GM18502 (cell line): Measurements from ENCODE around the gene RPS24.
"Not testable (repeated sequence)": the region's sequence is repeated elsewhere in the genome, so short reads cannot be mapped to it uniquely, and the experiment has no call there.

Source experiments
- ATAC-seq: cut with Tn5 transposase; IDR thresholded peaks from one replicate; pipeline ENCODE4 v1.9.1; 2021; ENCODE audit warnings: mild to moderate bottlenecking; ENCODE audit not compliant: unreplicated experiment, poor library complexity

The RPS24 gene

DNA sequence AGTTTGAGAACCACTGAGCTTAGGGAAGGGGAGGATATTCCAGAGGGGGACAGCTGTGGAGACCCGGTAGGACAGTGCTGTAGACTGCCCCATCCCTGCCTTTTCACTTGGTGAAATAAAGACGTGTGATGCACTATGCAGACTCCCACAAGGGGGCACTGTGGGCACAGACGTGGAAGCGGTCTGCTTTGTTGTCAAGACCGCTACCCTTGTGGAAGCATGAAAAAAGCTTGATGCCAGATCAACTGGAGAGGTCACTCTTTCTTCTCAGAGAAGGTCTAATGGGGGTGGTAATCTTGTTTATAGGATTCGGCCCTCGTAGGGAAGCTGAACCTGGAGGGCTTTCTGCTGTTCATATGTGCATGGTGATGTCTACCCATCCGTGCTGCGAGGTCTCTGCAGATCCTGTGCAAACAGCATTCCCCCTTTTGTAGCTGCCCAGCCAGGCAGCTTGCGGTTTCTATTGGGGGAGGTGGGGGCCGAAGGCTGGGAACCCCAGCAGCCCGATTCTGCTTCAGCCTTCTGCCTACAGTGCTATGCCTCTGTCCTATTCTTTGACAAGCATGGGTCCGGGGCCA lies 13.7 kb downstream of the RPS24 start:
- peak; percentile 60 for ATAC-seq

DNA sequence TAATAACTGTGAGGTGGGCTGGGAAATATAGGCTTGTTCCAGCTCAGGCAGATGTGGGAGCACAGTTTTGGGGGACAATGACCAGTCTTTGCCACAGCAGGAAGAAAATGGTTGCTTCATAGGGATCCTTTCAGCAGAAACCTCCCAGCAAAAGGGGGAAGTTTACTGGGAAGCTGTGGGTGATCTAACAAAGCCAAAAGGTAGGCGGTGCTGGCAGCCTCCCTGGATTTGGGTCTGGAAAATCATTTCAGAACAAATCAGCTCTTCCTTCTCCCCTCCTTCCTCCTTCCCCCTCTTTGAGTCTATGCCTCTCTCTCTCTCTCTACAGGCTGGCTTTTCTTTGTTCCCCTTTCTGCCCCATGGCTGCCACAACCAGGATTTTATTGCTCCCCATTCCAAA lies 16.2 kb downstream of the RPS24 start:
- no peak for ATAC-seq

DNA sequence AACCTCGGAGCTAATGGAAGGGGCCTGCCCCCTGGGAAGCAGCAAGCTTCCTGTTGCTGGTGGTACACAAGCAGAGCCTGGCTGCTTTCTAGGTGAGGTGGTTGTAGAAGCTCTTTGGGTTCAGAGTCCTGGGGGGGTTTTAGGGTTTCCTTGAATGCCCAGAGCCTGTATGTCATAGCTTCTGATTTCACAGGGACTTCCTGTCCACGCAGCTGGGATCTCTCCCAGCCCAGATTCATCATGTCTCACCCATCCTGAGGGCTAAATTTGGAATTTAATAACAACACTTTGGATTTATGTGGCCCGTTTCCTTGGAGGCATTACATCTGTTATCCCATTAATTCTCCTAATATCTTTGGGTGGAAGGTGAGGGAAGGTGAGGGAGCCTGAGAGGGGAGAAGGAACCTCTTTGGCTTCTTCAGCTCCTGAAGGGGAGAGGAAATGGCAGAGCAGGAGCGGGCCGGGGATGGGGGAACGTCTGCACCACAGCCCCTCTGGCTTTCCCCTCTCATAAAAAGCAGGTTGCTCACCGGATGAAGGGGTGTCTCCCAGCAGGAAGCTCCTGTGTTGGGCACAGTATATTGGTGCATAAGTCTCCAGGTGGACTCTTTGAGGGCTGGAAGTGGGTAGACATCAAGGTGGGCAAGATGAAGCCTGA lies 19.7 kb downstream of the RPS24 start:
- ATAC-seq = no peak

DNA sequence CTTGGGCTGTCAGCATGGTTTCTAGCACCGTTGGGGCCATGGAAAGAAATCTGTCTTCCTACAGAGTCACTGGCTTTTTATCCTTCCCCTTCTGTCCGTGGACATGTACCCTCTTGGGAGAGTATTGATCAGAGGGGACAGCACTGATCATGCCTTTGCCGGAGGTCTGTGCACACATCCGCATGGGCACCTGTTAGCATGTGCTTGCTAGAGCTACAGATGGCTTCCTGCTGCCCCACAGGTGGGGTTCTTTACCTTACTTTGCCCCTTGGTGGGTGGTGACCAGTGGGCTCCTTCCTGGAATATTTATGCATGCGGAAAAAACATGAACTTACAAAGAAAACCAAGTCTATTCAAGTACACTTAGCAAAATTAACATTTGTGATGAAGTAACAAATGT lies 24.9 kb downstream of the RPS24 start:
- no peak for ATAC-seq

DNA sequence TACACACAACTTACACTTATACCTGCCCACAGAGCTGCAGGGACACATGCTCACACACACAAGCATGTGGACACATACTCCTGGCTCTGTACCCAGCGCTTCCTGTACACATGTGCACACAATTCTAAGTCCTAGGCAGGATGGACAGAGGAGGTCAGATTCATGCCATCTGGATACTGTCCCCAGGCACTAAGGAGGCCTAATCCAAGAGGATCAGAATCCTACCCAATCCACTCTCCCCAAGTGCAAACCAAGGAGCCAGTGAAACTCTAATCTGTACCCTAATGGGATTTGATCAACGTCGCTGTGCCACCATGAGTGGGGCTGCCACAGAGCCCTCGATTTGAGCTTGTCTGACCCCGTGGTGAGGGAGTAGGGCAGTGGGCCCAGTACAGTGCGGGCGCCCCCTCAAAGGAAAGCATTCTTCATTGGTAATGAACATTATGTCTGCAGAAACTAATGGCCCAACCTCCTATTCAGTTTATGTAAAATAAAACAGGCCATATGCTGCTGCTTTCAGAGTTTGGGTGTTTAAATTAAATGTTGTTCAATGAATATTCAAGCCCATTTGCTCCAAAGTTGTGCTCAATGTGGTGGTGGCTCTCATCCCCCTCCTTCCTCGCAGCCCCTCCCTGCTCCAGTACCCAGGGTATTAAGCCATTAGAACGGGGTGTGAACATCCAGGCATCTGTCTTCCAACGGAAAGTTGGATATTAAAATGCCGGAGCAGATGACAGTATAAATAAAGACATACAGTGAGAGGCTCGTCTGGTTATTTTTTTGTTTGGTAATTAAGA lies 26.4 kb downstream of the RPS24 start:
- no peak for ATAC-seq

DNA sequence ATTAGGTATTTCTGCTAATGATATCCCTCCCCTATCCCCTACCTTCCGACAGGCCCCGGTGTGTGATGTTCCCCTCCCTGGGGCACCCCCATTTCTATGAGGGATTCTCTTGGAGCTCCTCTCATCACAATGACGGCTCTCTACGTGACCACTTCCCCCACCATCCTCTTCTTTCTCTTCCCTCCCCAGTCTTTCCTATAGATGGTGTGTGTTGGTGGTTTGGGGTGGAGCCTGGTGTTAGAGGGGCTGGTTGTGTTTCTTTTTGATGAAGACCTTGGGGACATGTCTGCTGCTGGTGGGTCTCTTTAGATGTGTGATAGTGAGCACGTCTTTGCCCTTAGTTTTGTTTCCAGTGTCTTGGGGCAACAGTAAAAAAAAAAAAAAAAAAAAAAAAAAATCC lies 28.6 kb downstream of the RPS24 start:
- no peak for ATAC-seq

DNA sequence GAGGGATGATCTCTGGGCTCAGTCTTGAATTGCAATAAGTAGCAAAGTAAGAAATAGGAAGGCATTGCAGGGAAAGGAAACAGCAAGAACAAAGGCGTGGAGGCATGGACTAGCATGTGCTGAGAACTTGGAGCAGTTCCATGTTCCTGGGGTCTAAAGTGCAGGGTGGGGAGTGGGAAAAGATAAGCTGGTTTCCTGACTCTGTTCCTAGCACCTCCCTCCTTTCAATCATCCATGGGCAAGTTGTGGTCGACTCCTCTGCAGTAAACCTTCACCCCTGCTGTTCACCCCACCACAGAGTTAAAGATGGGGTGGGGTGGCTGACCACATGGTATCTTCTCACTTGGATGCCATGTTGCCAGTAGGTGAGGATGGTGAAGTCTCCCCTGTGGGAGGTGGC lies 29.6 kb downstream of the RPS24 start:
- no peak for ATAC-seq

DNA sequence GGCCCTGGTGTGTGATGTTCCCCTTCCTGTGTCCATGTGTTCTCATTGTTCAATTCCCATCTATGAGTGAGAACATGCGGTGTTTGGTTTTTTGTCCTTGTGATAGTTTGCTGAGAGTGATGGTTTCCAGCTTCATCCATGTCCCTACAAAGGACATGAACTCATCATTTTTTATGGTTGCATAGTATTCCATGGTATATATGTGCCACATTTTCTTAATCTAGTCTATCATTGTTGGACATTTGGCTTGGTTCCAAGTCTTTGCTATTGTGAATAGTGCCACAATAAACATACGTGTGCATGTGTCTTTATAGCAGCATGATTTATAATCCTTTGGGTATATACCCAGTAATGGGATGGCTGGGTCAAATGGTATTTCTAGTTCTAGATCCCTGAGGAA lies 31.3 kb downstream of the RPS24 start:
- not testable (repeated sequence) for ATAC-seq

DNA sequence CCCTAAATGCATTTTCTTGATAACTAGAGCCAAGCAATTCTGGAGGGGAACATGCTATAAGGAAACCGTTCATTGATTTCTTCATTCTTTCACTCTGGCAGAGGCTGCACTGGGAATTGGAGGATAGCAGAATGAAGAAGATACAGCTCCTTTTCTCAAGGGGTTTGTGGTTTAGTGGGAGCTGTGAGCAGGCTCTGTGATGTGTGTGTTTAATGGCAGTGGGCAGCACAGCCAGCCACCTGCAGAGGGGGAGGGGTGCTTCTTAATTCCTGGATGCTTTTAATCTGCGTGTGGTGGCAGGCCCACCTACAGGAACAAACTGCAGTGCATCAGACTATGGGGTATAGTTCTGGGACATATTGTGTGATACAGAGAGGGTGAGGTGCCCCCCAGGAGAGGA lies 31.9 kb downstream of the RPS24 start:
- ATAC-seq = no peak

DNA sequence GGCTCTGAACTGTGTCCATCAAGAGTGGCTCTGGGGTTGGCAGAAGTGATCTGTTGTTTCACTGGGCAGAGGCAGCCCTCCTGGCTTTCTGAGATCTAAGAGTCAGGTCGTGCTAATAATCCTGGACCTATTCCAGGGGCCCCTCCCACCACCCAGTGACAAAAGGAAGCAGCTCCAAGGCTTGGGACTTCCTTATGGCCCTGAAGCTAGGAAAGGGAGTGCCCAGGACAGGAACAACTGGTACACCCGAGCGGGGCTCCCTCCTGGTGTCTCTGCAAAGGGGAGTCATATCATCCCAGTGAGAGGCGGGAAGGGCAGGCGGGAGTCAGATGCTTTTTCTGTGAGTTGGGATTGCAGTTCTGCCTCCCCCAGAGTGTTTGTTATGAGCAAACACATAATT lies 32.3 kb downstream of the RPS24 start:
- no peak for ATAC-seq

DNA sequence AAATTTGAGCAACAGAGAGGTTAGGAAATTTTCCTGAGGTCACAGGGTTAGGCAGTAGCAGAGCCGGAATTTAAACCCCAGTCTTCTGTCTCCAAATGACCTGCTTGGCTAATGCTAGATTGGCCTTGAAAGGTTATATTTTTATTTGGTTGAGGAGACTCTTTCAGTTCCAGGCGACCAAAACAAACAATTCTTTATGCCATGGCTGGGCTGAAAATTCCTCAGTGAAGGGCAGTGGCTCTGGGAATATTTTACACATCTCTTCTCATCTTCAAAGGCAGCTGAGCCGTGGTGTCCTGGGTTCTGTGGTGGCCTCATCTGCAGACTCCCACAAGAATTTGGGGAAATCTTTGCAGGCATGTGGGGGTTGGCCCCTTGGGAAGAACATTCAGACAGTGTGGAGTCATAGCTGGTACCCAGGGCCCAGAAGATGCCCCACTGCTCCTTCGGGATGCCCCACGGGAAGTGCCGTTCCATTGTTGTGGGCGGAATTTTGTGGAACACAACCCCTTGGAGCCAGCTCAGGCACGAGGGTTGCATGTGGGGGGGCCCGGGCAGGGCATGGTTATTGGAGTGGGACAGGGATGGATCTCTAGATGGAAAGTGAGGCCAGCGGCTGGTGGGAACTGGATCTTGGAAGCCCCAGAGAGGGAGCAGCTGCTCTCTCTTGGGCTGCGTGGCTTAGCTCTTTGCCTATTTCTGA lies 33.2 kb downstream of the RPS24 start:
- ATAC-seq = no peak

DNA sequence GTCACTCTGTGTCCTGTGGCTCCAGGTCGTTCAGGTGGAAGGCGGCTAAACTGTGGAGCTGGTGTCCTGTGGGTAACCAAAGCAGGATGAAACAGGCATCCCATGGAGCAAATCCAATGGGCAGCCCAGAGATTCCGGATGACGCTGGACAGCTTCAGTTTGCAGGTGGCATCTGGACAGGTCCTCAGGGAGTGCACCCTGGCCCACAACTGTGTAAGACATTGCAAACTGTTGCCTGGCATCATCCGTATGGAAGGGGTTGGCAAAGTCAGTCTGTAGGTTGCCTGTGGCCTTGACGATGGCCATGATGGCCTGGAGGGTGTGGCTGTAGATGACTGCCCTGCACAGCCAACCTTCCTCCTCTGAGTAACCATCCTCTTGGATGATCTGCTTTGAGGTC lies 35.5 kb downstream of the RPS24 start:
- no peak for ATAC-seq

DNA sequence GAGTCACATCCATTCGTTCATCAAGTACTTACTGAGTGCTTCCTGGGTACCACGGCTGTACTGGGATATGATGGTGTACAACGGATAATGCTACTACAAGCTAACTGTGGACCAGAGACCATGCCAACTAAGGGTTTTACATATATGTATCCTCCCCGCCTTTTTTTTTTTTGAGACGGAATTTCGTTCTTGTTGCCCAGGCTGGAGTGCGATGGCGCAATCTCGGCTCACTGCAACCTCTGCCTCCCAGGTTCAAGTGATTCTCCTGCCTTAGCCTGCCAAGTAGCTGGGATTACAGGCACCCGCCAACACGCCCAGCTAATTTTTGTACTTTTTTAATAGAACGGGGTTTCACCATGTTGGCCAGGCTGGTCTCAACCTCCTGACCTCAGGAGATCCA lies 36.4 kb downstream of the RPS24 start:
- not testable (repeated sequence) for ATAC-seq

DNA sequence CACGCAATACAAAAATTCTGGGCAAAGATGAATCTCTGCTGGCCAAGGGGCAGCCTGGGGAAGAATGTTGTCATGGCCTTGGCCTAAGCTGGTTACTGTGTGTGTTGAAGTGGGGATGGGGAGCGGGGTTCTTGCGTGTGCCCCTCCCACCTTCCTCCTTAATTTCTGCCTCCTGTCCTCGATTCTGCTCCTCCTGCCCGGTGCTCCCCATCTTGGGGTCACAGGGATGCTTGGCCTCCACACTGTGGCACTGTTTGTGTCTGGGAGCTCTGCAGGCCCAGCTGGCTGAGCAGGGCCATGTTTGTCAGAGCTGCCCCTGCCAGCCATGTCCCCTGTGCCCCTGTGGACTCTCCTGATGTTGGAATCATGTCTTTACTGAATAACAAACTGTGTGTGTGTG lies 37.1 kb downstream of the RPS24 start:
- no peak for ATAC-seq

DNA sequence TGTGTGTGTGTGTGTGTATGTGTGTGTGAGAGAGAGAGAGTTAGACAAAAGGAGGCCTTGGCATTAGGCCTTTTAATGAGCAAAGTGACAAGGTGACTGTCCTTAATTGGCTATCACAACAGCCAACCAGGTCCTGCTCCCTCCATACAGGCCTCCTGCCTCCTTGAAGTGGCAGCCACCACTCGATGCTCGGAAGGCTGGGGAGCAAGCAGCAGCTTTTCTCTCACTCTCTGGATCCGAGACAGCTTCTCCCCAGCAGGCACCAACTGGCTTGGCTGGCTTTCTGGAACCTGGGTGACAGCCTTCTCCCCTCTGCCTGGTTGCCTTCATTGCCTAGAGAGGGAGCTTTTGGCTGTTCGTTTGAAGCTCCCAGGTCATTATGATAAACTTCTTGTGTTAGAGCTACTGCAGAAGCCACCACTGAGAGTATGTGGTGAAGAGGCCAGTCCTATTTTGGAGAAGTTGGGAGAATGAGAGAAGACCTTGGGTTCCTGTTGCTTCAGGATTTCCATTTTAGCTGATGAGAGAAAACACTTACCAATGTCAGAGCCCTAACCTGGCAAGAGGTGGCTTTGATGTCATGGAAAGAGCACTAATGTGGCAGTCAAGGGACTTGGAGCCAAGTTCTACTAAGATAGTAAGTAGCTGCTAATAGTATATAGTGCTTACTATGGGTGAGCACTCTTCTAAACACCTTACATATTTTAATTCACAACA lies 37.6 kb downstream of the RPS24 start:
- no peak for ATAC-seq

DNA sequence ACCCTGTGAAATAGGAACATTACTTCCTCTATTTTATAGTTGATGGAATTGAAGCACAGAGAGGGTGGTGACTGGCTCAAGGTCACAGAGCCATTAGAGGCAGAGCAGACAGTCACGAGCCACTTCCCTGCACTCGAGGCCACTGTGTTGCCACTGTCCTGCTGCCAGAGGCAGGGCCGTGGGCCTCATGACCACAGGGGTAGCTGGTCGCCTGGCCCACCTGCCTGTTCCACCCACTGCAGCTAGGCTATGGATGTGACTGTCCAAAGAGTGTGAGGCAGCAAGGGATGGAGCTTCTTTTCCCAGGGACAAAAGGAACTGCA lies 38.2 kb downstream of the RPS24 start:
- no peak for ATAC-seq

DNA sequence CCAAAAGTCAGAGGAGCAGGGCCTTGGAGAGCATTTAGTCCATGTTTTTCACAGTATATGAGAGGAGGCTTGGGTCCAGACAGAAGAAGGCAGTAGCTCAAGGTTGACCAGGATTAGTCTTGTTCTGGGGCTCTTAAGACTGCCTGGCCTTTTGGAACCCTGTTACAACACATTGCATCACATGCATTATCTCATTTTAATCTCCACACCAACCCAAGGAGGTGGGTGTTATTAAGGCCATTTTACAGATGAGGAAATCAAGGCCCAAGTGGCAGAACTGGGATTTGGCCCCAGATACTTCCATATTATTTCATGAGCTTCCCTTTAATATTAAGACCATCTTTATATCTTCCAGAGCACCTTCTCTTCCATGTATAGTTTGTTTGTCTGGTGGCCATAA lies 38.8 kb downstream of the RPS24 start:
- ATAC-seq = no peak

DNA sequence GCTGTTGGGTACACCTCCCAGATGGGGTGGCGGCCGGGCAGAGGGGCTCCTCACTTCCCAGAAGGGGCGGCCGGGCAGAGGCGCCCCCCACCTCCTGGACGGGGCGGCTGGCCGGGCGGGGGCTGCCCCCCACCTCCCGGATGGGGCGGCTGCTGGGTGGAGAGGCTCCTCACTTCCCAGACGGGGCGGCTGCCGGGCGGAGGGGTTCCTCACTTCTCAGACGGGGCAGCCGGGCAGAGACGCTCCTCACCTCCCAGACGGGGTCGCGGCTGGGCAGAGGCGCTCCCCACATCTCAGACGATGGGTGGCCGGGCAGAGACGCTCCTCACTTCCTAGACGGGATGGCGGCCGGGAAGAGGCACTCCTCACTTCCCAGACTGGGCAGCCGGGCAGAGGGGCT lies 42.1 kb downstream of the RPS24 start:
- not testable (repeated sequence) for ATAC-seq

DNA sequence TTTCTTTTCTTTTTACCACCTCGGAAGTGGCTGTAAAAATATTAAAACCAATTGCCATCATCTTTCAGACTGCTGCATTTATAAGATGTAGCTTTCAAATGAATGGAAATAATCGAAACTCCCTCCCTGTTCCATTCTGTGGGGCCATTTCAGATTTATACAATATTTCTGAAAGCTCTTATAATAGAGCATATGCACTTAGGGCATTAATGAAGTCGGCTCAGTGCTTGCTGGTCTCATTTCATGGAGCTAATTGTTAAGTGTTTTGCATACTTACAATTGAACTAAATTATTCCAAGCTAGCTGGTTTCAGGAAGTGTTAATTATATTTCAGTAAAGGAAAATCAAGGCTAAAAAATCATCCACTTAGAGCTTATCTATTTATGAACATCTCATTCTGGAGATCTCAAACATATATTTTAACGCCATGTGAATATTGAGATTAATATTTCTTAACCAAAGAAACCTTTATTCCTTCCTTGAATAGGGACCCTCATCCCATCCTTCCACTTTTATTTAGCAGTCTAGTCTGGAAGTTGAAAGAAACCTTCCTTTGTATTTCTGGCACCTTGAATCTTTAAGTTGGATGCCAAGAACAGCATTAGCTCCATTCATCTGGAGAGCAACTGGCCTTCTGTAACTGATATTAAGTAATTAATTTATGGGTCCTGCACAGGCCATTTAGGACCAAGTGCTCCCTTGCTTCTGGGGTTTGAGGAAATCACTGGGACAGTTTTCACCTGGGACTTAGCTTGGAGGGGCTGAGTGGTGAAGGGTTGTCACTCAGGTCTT lies 45.1 kb downstream of the RPS24 start:
- no peak for ATAC-seq

DNA sequence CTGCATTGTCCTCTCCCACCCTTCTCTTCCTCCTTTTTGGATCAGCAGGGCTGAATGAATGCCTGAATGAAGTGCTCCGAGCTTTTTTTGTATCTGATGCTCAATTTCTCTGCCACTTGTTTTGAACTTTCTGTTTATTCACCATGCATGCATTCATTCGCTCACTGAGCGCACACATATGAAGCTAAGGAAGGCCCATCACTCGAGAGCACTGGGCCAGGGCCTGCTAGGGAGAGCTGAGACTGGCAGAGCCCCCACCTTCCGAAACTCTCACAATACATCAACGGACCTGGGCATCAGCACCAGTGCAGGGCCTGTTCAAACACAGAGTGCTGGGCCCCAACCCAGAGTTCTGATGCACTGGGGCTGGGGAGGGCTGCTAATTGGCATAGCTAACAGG lies 45.7 kb downstream of the RPS24 start:
- no peak for ATAC-seq
